ENCODE measurements around the gene LRRTM2.

LRRTM2 gene

DNA sequence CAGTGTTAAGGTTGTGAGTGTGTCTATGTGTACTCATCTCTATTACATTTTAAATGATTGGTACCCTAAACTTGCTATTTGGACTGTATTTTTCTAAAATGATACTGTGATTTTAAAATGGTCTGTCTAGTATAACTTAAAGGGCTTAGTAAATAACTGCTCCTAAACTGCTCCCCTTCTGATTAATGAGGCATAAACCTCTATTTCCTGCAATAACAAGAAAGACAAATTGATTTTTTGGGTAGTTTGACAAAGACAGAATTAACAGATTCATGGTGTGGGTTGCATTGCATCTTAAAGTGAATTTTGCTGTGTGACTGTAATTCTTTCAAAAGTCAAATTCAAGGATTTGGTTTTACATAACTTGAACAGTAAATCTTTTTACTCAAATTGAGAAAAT lies 8.1 kb upstream of the LRRTM2 start:
- no peak for DNase-seq (ENCODE audit: low read depth)

DNA sequence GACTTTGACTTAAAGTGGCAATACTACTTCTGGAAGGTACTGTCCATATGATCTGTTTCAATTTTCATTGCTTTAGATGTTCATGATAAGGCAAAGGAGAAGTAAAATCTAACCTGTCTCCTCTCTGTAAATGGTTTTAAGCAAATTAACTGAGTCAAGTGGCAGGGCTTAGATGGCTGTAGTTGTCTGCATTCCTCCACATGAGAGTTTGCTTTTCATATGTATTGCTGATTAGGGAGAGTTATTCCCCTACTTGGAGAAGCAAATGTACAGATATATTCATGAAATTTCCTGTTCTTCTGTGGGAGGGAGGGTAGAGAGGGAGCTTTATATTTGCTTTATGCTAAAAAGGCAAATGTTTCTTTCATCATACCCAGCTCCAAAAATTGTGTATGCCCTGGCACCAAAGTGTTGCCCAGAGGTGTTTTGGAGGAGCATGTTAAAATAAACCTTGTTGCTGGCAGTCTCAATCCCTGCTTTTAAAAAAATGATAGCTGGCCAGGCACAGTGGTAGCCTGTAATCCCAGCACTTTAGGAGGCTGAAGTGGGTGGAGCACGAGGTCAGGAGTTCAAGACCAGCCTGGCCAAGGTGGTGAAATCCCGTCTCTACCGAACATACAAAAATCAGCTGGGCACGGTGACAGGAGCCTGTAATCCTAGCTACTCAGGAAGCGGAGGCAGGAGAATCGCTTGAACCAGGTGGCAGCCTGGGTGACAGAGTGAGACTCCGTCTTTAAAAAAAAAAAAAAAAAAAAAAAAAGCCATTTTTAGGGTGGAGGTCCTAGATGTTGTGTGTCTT lies 3.5 kb upstream of the LRRTM2 start:
- no peak for DNase-seq (ENCODE audit: low read depth)

DNA sequence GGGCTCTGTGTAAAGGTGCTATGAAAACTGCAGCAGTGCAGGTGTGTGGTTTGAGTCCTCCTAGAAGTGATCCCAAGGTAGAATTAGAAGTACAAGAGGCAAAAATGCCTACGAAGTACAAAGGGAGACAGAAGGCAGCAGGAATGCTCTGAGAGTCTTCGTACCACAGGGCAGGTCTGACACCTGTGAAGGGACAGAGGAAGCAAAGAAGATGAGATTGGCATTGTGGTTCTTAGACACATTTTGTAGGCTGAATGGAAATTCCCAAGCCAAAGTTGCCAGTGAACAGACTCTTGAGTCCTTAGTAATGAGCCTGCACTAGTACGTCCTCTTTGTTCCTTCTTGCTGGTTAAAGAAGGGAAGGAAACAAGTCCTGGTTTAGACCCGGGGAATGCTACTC lies 1.7 kb upstream of the LRRTM2 start:
- no peak for DNase-seq (ENCODE audit: low read depth)

DNA sequence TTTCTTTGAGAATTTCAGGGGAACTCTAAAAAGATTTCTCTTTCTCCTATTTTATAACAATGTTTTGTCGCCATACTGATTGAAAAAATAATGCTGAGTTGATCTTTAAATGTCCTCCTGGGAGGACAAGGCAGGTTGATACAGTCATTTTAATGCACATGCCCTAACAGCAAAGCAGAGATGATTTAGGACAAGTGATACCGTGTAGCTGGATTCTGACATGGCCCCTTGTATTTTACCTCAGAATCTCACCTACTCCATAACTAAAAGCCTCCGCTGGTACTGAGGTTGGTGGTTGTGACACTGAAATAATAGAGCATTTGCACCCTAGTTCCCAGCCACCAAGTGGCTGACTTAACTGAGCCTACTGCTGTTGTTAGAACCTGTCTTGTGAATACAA lies 811 bp upstream of the LRRTM2 start:
- DNase-seq (ENCODE audit: low read depth): no peak

DNA sequence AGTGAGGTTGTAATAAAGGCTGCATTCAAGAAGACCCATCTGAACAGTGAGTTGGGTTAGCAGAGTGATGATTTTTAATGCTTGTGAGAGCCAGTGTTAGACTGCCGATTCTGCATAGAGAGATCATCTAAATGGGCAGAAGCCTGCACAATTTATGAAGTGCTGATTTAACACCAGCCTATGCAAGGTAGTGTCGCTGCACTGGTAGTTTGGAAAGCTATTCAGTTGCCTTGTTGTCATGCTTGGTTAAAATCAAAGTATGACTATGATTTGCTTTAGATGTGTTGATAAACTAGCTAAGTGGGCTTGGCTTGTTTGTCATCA lies 379 bp upstream of the LRRTM2 start:
- DNase-seq (ENCODE audit: low read depth): no peak

DNA sequence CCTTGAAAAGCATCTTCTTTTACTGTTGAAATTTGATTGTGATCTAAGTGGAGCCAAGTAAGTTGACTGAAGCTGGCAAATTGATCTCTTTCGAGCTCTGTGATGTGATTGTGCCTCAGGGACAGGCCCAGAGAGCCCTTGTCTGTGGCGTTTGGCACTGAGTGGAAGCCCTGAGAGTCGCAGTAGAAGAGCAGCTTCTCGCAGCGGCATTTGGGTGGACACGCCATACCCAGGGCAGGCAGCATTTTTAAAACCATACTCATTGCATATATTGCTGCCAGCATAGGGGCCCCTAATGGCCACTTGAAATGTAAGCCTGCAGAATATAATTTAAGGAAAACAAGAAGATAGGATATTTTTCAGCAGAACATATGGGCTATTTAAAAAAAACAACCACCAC lies 894 bp downstream of the LRRTM2 start:
- DNase-seq (ENCODE audit: low read depth): no peak

DNA sequence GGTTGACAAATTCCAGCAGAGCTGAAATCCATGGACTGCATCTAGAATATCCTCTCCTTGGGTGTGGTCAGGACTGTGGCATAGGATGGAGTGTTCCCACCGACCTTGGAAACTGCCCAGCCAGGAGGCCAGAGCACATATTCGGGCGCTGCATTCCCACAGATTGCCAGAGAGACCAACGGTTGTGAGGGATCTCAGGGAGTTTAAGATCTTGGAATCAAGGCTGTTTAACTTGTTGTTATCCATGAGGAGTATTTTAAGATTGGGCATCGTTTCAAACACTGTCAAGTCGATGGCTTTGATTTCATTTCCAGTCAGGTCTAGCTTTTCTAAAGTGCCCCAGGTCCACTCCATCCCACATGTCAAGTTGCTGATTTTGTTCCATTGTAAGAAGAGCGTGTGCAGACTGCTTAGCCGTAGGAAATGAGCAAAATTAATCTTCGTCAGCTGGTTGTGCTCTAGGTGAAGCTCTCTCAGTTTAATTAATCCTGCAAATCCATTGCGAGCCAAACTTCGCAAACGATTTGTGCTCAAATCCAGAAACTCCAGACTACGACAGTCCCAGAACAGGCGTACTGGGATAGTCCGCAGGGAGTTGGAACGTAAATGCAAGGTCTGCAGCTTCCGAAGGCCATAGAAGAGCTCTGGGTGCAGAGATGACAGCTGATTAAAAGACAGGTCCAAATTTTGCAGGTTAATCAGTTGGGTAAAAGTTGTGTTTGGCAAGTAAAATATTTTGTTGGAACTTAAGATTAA lies 1.5 kb downstream of the LRRTM2 start:
- no peak for DNase-seq (ENCODE audit: low read depth)

DNA sequence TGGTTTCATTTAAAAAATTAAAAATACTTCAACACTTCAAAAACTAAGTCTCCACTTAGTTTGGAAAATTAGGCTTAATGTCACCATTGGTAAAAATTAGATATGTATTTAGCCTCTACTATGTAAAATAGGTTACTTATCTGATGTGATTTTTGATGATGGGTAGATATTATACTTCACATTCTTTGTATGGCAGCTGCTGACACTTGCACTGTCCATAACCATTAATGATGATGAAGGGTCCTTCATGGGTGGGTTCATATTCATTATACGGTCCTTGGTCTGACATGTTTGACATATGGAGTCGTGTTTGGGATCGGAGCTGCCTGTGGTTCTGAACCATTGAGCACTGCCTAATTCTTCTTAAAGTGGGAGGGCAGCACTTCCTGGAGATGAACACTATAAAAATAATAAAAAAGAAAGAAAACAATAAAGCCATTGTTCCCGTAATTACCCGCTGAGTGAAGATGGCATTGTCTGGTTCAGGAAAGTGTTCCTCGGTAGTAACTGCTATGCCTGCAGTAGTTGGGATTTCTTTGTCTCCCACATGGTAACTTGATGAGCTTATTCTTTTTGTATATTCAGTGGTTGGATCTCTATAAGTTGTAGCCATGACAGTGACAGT lies 2.2 kb downstream of the LRRTM2 start:
- DNase-seq (ENCODE audit: low read depth): no peak

DNA sequence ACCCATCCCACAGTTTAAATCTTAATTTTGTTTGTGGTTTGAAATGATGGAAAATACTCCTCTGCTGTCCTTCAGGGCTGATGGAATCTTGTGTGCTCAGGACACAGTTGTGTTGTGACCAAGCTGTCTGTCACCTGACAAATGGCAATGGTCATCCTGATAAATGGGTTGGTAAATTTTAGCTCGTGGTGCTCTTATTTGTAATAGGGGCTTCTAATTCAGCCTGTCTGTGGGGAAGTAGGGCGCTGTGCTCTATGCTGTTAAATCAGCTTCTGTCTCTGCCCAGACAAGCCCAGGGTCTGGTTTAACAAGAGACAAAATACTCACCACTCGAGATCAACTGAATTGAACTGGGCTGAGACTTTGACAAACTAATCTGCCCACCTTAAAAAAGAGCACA lies 4.5 kb downstream of the LRRTM2 start:
- no peak for DNase-seq (ENCODE audit: low read depth)

DNA sequence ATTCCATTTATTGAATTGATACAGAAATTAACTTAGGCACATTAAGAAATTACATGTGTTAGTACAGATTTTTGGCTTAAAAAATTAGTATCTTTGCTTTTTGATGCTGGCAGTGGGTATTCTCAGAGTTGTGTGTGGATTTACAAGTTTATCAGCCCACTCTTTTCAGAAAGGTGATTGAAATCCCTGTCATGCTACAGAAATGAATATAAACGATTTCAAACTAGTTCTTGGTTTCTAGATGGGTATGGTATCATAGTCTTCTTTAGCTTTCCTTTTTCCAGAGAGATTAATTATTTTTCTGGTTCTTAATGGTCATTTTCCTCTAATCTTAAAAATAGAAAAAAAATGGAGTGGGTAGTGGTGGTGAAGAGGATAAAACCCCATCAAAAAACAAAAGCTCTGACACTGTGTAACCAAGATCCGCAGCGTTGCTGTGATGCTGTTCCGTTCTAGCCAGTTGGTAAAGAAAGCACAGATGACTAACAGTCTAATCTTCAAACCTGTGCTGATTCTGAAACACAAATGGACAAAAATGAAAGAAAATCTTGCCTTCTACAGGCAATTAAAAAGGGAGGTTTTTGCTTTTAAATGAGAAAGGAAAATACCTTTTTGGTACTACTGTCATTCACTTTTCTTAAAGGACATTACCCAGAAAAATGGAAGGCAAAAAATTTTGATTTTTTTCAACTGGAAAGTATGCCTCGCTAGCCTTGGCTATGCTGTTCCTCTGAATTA lies 5.2 kb downstream of the LRRTM2 start:
- DNase-seq (ENCODE audit: low read depth): no peak

DNA sequence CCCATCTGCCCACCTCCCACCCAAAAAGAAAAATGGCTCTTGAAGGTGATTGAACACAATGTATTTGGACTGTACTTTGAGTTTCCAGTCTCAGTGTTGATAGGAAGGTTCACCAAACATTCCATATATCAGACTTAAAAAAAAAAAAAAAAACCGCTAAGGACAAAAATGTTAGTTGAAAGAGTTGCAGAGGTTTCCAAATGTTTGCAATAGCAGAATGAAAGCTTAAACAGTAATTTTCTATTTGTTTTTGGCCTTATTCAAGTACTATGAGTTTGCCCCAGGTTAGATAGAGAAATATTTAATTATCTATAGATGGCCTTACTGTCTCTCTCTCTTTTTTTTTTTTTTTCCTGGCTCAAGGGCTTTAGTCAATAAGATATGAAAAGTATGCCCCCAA lies 6.1 kb downstream of the LRRTM2 start:
- DNase-seq (ENCODE audit: low read depth): no peak

DNA sequence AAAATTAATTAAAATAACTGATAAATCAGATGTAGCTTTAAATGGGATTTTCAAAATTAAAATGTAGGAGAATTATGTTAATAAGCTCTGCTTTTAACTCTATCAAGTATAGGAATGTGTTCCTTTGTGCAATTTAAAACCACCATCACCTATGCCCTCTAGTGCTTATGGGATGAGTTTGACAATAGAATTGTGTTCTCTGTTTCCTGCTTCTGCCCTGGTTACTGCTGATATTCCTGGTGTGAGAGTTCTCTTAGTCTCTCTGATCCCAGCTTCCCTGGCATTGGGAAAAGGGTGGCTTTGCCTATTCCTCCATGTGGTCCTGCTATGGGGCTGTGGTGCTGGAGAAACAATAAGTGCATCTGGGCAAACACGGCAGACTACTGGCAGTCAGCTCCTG lies 8.1 kb downstream of the LRRTM2 start:
- DNase-seq (ENCODE audit: low read depth): no peak

DNA sequence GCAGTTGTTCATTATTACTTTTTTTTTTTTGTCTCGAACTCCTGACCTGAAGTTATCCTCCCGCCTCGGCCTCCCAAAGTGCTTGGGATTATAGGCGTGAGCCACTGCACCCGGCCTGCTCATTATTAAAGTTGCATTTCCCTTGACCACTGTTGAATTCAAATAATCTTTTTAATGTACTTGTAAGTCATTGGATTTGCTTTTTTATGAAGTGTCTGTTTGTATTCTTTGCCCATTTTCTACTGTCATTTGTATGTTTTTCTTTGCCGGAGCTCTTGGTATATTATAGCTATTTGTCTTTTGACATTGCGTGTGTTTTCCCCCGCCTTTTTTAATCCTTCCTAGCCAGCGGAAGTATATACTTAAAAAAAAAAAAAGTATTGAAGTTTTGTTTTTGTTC lies 22.0 kb downstream of the LRRTM2 start:
- no peak for DNase-seq (ENCODE audit: low read depth)

DNA sequence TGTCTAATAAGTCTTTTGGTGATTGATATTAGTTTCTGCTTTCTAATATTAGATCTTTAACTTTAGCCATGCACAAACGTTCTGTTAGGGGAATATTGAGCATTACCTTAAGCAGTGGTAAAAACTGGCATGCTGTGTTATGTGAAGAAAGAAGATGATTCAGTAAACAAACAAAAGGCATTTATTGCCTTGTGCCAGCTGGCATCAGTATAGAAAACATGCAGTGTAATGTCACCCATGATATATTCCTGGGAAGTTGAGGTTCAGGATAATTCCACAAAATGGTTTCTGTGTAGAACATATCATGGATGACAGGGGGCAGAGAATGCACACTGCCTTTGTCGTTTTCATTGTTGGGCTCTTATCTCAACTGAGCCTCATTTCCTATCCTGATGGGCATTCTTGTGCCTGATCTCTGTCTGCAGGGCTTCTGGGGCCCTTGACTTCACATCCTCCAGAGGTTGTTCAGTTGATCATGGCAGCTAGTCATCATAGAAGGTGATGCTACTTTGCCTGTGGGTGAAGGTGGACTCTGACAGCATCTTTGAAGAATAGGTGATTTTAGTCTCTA lies 24.2 kb downstream of the LRRTM2 start:
- no peak for DNase-seq (ENCODE audit: low read depth)

DNA sequence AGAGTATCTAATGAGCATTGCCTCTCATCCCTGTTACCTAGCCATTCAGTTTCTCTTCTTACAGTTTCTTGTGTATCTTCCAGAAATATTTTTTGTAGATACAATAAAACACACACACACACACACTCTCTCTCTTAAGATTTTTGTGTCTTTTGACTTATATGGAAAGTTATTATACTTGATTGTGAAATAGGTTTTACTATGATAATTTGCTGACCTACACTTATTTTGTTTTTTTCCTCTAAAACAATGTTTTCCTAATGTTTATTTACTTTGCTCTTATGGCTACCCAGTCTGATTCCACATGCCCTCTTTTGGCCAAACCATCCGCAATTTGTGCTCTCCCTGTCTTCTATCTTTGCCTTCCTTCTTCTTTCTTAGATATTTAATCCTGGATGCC lies 25.3 kb downstream of the LRRTM2 start:
- no peak for DNase-seq (ENCODE audit: low read depth)

DNA sequence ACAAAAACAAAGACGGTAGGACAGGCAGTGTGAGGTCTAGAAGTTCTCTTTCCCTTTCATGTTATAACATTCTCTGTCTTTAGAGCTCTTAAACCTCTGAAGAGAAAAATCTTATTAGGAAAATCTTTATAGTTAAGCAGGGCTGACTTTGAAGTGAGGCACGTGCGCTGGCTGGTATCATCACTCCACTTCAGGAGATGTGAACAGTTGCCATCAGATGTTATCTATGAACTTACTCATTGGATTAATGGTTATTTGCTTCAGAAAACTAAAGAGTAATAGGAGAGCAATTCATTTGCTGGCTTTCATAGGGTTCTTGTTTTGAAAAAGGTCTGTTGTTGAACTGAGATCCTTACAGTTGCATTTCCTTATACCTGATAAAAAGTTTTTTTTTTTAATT lies 25.7 kb downstream of the LRRTM2 start:
- no peak for DNase-seq (ENCODE audit: low read depth)

DNA sequence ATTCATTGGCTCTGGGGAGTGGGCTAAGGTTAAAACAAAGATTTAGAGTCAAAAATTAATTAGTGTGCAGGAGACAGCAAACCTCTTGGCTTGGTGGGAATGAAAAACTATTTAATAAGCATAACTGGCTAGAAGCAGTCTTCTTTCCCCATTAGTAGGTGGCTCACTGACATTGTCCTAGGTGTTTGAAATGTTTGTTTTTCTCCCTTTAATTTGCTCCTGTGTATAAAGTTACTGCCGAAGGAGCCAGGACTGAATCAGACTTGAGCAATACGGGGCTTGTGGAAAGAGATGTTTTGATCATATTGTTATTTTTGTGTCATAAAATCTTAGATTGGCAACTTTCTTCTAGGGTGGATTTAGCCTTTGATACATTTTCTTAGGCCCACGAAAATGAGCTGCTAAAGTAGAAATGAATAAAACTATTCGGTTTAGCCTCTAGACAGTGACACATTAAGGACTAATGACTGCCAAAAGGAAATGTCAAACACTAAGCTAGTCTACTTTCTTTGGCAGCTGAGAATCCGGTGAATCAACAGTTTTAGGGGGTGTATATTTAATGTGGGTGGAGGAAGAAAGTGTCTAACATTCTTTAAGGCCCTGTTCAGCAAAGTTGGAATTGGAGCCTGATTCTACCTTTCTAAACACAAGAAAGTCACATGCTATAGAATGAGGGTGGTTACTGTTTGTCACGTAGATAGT lies 30.2 kb downstream of the LRRTM2 start:
- DNase-seq (ENCODE audit: low read depth): no peak

DNA sequence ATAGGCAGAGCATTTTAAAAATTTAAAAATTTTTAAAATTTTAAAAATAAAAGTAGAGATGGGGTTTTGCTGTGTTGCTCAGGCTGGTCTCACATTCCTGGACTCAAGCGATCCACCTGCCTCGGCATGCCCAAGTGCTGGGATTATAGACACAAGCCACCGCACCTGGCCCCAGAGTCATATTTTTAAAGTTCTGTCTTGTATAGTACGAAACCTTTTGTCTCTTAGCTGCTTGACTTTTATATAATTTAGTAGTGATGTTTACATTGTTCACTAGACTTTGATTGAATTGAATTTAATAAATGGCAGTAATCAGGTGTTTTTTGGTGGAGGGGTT lies 31.0 kb downstream of the LRRTM2 start:
- DNase-seq (ENCODE audit: low read depth): no peak

DNA sequence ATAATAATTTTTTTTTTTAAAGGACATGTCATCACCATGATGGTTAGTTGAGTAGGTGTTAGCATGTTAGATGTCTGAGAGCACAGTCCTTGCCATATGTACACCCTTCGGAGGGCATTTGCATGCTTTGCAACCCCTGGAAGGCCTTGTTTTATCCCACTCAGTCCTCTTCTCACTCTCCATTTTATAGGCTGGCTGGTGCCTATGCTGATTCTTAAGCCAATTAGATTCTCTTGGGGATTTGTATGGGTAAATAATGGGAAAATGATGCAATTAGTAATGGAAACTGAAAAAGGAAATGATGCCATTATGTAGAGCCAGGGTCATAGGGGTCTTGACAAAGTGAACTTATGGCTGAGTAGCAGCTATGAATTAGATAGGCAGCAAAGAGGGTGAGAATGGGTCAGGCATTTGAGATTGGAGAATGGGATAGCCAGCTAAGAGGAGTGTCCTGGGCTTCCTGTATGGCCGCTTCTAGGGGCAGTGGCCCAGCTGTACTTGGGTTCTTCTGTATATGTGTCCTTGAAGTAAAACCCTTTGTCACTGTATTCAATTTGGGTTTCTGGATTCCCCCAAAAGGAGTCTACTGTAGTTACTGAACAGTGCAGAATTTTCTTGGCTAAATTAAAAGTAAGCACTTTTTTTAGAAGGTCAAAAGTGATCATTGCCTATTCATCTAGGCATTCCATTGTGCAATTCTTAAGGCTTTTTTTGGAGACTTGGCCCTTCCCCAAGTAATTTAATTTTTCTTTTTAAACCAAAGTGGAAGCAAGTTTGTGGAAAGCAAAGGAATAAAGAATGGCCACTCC lies 31.6 kb downstream of the LRRTM2 start:
- no peak for DNase-seq (ENCODE audit: low read depth)

DNA sequence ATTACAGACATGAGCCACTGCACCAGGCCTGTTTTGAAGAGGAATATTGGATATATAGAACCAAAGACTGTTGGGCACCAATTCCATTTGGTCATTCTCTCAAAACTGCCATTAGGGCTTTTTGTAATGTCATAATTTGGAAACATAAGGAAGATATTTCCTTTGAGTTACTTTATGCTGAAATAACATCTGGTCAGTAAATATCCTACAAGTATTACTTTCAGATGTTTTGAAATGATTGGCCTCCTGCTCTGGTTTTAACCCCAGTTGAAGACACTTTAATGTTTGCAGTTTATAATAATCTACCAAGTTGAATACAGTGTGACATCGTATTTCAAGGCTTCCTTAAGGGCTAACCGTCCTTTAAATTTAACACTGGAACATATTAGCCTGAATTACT lies 33.6 kb downstream of the LRRTM2 start:
- no peak for DNase-seq (ENCODE audit: low read depth)

DNA sequence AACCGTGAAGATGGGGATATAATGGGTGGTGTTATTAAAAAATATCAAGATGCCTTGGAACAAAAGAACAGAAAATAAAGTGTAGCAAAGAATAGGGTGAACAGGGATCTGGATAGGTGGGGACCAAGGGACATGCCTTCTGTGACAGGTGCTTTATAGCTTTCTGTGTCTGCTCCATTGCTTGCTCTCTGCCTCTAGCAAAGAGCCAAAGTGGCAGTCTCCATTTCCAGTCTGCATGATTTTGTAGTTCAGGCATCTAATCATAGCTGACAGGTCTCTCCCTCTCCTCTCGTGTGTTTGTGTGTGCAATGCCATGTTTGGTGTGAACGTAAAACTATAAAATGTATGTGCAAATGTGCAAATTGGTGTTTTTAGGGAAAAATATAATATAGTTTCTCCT lies 35.0 kb downstream of the LRRTM2 start:
- no peak for DNase-seq (ENCODE audit: low read depth)
